GM13977 (cell line): ENCODE results near the gene APH1B.

Experiments used
- DNase-seq: peaks from one replicate; pipeline ENCODE4 v3.0.0; 2012; ENCODE audit warnings: low spot score
- in situ Hi-C: fragments of 300-500 bp; cut with MboI; formaldehyde crosslinking; loops from one replicate; pipeline ENCODE4 v1.12.0; 2022; ENCODE audit warnings: low sequenced_read_pairs, low pct_unique_long_range_greater_than_20kb, mixed read lengths, inconsistent platforms; ENCODE audit not compliant: unreplicated experiment
- TF ChIP-seq, protein P1 (sequence below): IDR thresholded peaks from 2 replicates; pipeline ENCODE4 v1.5.1; 2012; ENCODE audit warnings: mild to moderate bottlenecking, control low read depth; ENCODE audit not compliant: insufficient read depth; ENCODE audit errors: extremely low read depth, missing control alignments

APH1B gene

GRCh38 chr15:63296195-63296594, 18.8 kb downstream of the APH1B start:
- in situ Hi-C loops: no loop called here
- TF ChIP-seq, protein P1, sequence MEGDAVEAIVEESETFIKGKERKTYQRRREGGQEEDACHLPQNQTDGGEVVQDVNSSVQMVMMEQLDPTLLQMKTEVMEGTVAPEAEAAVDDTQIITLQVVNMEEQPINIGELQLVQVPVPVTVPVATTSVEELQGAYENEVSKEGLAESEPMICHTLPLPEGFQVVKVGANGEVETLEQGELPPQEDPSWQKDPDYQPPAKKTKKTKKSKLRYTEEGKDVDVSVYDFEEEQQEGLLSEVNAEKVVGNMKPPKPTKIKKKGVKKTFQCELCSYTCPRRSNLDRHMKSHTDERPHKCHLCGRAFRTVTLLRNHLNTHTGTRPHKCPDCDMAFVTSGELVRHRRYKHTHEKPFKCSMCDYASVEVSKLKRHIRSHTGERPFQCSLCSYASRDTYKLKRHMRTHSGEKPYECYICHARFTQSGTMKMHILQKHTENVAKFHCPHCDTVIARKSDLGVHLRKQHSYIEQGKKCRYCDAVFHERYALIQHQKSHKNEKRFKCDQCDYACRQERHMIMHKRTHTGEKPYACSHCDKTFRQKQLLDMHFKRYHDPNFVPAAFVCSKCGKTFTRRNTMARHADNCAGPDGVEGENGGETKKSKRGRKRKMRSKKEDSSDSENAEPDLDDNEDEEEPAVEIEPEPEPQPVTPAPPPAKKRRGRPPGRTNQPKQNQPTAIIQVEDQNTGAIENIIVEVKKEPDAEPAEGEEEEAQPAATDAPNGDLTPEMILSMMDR: no peak
- no peak for DNase-seq

- in situ Hi-C loops: no loop called here
- DNase-seq: no peak
- TF ChIP-seq, protein P1: no peak
These were observed 22.7 kb downstream of the APH1B start for GRCh38 chr15:63299943-63300575.

GRCh38 chr15:63301088-63301487, 23.7 kb downstream of the APH1B start:
- TF ChIP-seq, protein P1: no peak
- in situ Hi-C loops: no loop called here
- DNase-seq: no peak

GRCh38 chr15:63305260-63305659, 27.9 kb downstream of the APH1B start:
- in situ Hi-C loops: no loop called here
- TF ChIP-seq, protein P1: no peak
- no peak for DNase-seq

DNA sequence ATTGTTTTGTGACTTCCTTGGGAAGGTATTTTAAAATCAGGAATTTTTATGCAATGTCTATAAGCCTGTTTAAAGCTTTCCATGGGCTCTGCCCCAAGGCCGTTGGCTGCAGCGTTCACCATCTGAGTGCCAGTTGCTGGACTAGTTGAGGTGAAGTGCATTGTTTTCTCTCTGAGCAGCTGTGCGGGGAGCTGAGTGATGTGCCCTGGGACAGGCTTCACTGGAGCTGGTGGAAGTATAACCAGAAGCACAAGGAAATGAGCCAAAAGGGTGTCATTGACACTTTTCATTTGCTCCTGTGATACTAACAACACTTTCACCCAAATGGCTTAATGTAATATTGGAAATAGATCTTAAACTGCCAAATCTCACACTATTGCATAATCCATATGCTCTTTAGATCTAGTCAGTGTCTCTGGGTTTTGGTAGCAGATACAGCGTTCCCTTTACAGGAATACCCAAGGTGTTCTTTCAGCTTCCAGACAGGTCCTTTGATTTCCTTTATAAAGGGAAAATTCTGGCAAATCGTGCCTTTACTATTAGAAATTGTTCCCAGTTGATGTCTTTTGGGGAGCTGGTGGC, 29.2 kb downstream of the APH1B start:
- no peak for DNase-seq
- TF ChIP-seq, protein P1: no peak
- in situ Hi-C loops: no loop called here

GRCh38 chr15:63308491-63308890, 31.1 kb downstream of the APH1B start:
- no peak for DNase-seq
- in situ Hi-C loops: no loop called here
- TF ChIP-seq, protein P1: no peak
